Endodermal cell (in vitro differentiated cells): ENCODE measurements around the gene FAF1. TPM values are rescaled to one million over a fixed set of nuclear protein-coding genes. Genes with fewer than 3 reads are reported as not detected.

Experiments
- DNase-seq: peaks from one replicate; pipeline ENCODE4 v3.0.0-alpha.2; 2017
- H3K27ac ChIP-seq: 2 replicates; pipeline ENCODE4 v1.5.1; 2013; ENCODE audit warnings: mild to moderate bottlenecking, low read depth, low read length, moderate library complexity
- H3K27me3 ChIP-seq: 2 replicates; pipeline ENCODE4 v1.6.1; 2013; ENCODE audit warnings: mild to moderate bottlenecking, low read length, moderate library complexity; ENCODE audit not compliant: insufficient read depth, control insufficient read depth, poor library complexity, severe bottlenecking
- H3K36me3 ChIP-seq: 2 replicates; pipeline ENCODE4 v1.7.0; 2013; ENCODE audit warnings: mild to moderate bottlenecking, low read length, moderate library complexity; ENCODE audit not compliant: control insufficient read depth, insufficient read depth
- H3K4me1 ChIP-seq: one replicate; pipeline ENCODE4 v1.7.0; 2013; ENCODE audit warnings: low read length; ENCODE audit not compliant: control insufficient read depth, insufficient read depth
- H3K4me3 ChIP-seq: 2 replicates; pipeline ENCODE4 v1.5.1; 2013; ENCODE audit warnings: mild to moderate bottlenecking, low read length, moderate library complexity
- H3K9ac ChIP-seq: 2 replicates; pipeline ENCODE4 v1.6.1; 2013; ENCODE audit warnings: mild to moderate bottlenecking, low read length, moderate library complexity; ENCODE audit not compliant: poor library complexity, severe bottlenecking; ENCODE audit errors: extremely low read depth
- H3K9me3 ChIP-seq: 2 replicates; pipeline ENCODE4 v1.6.1; 2013; ENCODE audit warnings: mild to moderate bottlenecking, low read length, moderate library complexity; ENCODE audit not compliant: control insufficient read depth
- H3K27ac Mint-ChIP-seq: 2 replicates; pipeline ENCODE4 v1.8.0; 2020; ENCODE audit warnings: mixed read lengths
- H3K27me3 Mint-ChIP-seq: 2 replicates; pipeline ENCODE4 v1.8.0; 2021; ENCODE audit warnings: mild to moderate bottlenecking, mixed read lengths; ENCODE audit not compliant: insufficient read depth
- H3K36me3 Mint-ChIP-seq: 2 replicates; pipeline ENCODE4 v1.8.0; 2020; ENCODE audit warnings: low read depth, mixed read lengths
- H3K4me1 Mint-ChIP-seq: 2 replicates; pipeline ENCODE4 v1.8.0; 2020; ENCODE audit warnings: mixed read lengths
- H3K4me3 Mint-ChIP-seq: 2 replicates; pipeline ENCODE4 v1.8.0; 2020; ENCODE audit warnings: mild to moderate bottlenecking, moderate library complexity, mixed read lengths
- H3K9me3 Mint-ChIP-seq: 2 replicates; pipeline ENCODE4 v1.8.0; 2020; ENCODE audit warnings: mild to moderate bottlenecking, mixed read lengths
- CTCF ChIP-seq: fragments of 200-600 bp; sonication (generic); conservative IDR thresholded peaks from 2 replicates; pipeline ENCODE4 v1.5.0; 2021; ENCODE audit warnings: antibody characterized with exemption, mild to moderate bottlenecking
- WGBS, 2 experiments: methylation state at CpG; one replicate each; pipeline versions ENCODE4 v1.1.5 to v1.1.7; 2013; ENCODE audit warnings: missing lambda C conversion rate in 2 of 2, mixed read lengths in 1 of 2; ENCODE audit not compliant: insufficient coverage in 1 of 2, insufficient read length in 1 of 2; 5-methylcytosine and 5-hydroxymethylcytosine counted together
- total RNA-seq, 2 donors: library from RNA; stranded (reverse); fragmentation: NEBNext Ultra II Directional in 1 of 2; extraction: Animal tissue kit (Norgen Biotek cat#: 25700) in 1 of 2; gene quantifications; 2 replicates in 1 of 2; 3 replicates in 1 of 2; pipeline ENCODE4 v1.2.1, GENCODE V29; 2021

The FAF1 gene
- total RNA-seq, 2 donors from 2014 or later: 76.4 to 94.4 TPM

- H3K4me1 Mint-ChIP-seq: peaks cover 21% of the 10 kb centered on the region
- H3K4me3 ChIP-seq: no peak overlapping the region
- no peak overlapping the region for H3K4me3 Mint-ChIP-seq
- no peak for TF ChIP-seq CTCF
- H3K27ac Mint-ChIP-seq: peak overlapping the region; percentile 74
- peaks cover 3% of the 10 kb centered on the region for H3K4me1 ChIP-seq
- peaks cover 29% of the 10 kb centered on the region for H3K36me3 Mint-ChIP-seq
- H3K27ac ChIP-seq: no peak overlapping the region
- peak; percentile 64 for DNase-seq
- H3K9ac ChIP-seq: no peak overlapping the region
- H3K27me3 ChIP-seq: no peaks in the 10 kb centered on the region
- H3K27me3 Mint-ChIP-seq: no peaks in the 10 kb centered on the region
- WGBS, 2 experiments: 71% methylated on average over 6 of the region's 6 CpGs; no CpG with 5 or more reads in 1 of the 2 experiments
- H3K36me3 ChIP-seq: peaks cover 24% of the 10 kb centered on the region
- peaks cover 38% of the 10 kb centered on the region for H3K9me3 ChIP-seq
- peaks cover 10% of the 10 kb centered on the region for H3K9me3 Mint-ChIP-seq
Observed at GRCh38 chr1:50930965-50931737, 28.9 kb downstream of the FAF1 start.

GRCh38 chr1:50930193-50930592 is 29.9 kb downstream of the FAF1 start:
- Histone ChIP-seq H3K9me3 (peaks cover 38% of the 10 kb centered on the region), H3K9ac (no peak overlapping the region), H3K36me3 (peaks cover 24% of the 10 kb centered on the region), H3K27me3 (no peaks in the 10 kb centered on the region), H3K27ac (no peak overlapping the region), H3K4me3 (no peak overlapping the region), H3K4me1 (peaks cover 3% of the 10 kb centered on the region)
- Mint-ChIP-seq H3K27me3 (no peaks in the 10 kb centered on the region), H3K27ac (no peak overlapping the region), H3K9me3 (peaks cover 10% of the 10 kb centered on the region), H3K4me1 (peaks cover 16% of the 10 kb centered on the region), H3K36me3 (peaks cover 30% of the 10 kb centered on the region), H3K4me3 (no peak overlapping the region)
- no peak for TF ChIP-seq CTCF
- no peak for DNase-seq

- Mint-ChIP-seq H3K4me1 (peaks cover 16% of the 10 kb centered on the region), H3K27me3 (no peaks in the 10 kb centered on the region), H3K27ac (no peak overlapping the region), H3K9me3 (peaks cover 12% of the 10 kb centered on the region), H3K4me3 (no peak overlapping the region), H3K36me3 (peaks cover 32% of the 10 kb centered on the region)
- Histone ChIP-seq H3K9ac (no peak overlapping the region), H3K36me3 (peaks cover 24% of the 10 kb centered on the region), H3K4me3 (no peak overlapping the region), H3K4me1 (peaks cover 3% of the 10 kb centered on the region), H3K9me3 (peaks cover 39% of the 10 kb centered on the region), H3K27ac (no peak overlapping the region), H3K27me3 (no peaks in the 10 kb centered on the region)
- peak; percentile 80 for TF ChIP-seq CTCF
- WGBS, 2 experiments: 84 to 100% methylated on average over 1 of the region's 2 CpGs
- DNase-seq: no peak
Observed at GRCh38 chr1:50929376-50929958, 30.6 kb downstream of the FAF1 start.
